Gastrocnemius medialis (tissue), 4 donors: Measurements from ENCODE around the gene HDAC10. TPM values are rescaled to one million over a fixed set of nuclear protein-coding genes. Genes with fewer than 3 reads are reported as not detected.

Source experiments
- ATAC-seq, 2 donors: fragments of 150-250 bp; one replicate each; pipeline ENCODE4 v1.9.1; 2016
- DNase-seq, 2 donors: peaks; one replicate each; pipeline ENCODE4 v3.0.0-alpha.2; 2019
- H3K27ac ChIP-seq, 4 donors: fragments of 200-600 bp; sonication (generic); 1 replicate in 1 of 4; 2 replicates in 3 of 4; pipeline ENCODE4 v1.5.1; 2016 to 2018; ENCODE audit warnings: mild to moderate bottlenecking in 2 of 4, moderate library complexity in 1 of 4
- H3K27me3 ChIP-seq, 3 donors: fragments of 200-600 bp; sonication (generic) in 2 of 3; 1 replicate in 1 of 3; 2 replicates in 2 of 3; pipeline versions ENCODE4 v1.5.1 to v1.6.0; 2016 to 2019; ENCODE audit warnings: mild to moderate bottlenecking in 1 of 3, moderate library complexity in 1 of 3
- H3K36me3 ChIP-seq, 2 donors: fragments of 200-600 bp; sonication (generic) in 1 of 2; one replicate each; pipeline ENCODE4 v1.5.1; 2017 to 2018
- H3K4me1 ChIP-seq, 2 donors: fragments of 200-600 bp; sonication (generic) in 1 of 2; one replicate each; pipeline ENCODE4 v1.5.1; 2016 to 2017; ENCODE audit warnings: mild to moderate bottlenecking in 2 of 2
- H3K4me3 ChIP-seq, 4 donors: fragments of 200-600 bp; sonication (generic) in 3 of 4; 1 replicate in 1 of 4; 2 replicates in 3 of 4; pipeline ENCODE4 v1.5.1; 2016 to 2019; ENCODE audit warnings: mild to moderate bottlenecking in 2 of 4
- H3K9me3 ChIP-seq, 3 donors: fragments of 200-600 bp; sonication (generic) in 2 of 3; 1 replicate in 1 of 3; 2 replicates in 2 of 3; pipeline ENCODE4 v1.5.1; 2016 to 2019
- CTCF ChIP-seq, 5 experiments: fragments of 450-650 bp in 3 of 5; fragments of 200-600 bp in 2 of 5; sonication (generic) in 2 of 5; IDR thresholded peaks in 4 of 5; conservative IDR thresholded peaks in 1 of 5; 1 replicate in 4 of 5; 2 replicates in 1 of 5; pipeline ENCODE4 v1.5.1; 2016 to 2019; ENCODE audit warnings: antibody characterized with exemption in 5 of 5, mild to moderate bottlenecking in 3 of 5, moderate library complexity in 3 of 5
- POLR2A ChIP-seq, 2 donors: fragments of 450-650 bp; IDR thresholded peaks; one replicate each; pipeline ENCODE4 v1.6.1; 2017; ENCODE audit warnings: antibody characterized with exemption in 2 of 2, mild to moderate bottlenecking in 2 of 2, moderate library complexity in 2 of 2
- in situ Hi-C, 4 donors: fragments of 200-750 bp; cut with MboI; loops; one replicate each; pipeline versions ENCODE4 v1.15.0 to v1.8.0; 2017; ENCODE audit warnings: low sequenced_read_pairs in 4 of 4
- intact Hi-C: fragments of 100-400 bp; cut with DNase I; formaldehyde crosslinking; loops from one replicate; pipeline ENCODE4 v1.15.1; 2023; ENCODE audit warnings: low total_unique reads
- total RNA-seq, 4 donors: library from RNA; depleted of rRNA; stranded (reverse); fragments of >200 nt; gene quantifications; one replicate each; pipeline versions ENCODE4 v1.1.0 to v1.2.3, GENCODE V29; 2016

Gene HDAC10
- total RNA-seq, 4 donors from 2014 or later = 4.1 to 24.9 (median 8.6) TPM

- peak; percentile 84 to 90 for DNase-seq
- Histone ChIP-seq H3K27ac (peak within 1 kb of the TSS; percentile 88 to 98 (median 90)), H3K36me3 (peaks cover 0 to 12% of the 10 kb centered on the region in 2 donors), H3K4me1 (peaks cover 43 to 46% of the 10 kb centered on the region in 2 donors), H3K9me3 (no peaks in the 10 kb centered on the region), H3K27me3 (no peaks in the 10 kb centered on the region), H3K4me3 (peak within 1 kb of the TSS; percentile 74 to 98 (median 81))
- TF ChIP-seq CTCF (IDR thresholded peaks at IDR 0.05 in 4 of 5, conservative IDR thresholded peaks at IDR 0.05 in 1 of 5) (peak; percentile 24 to 43 (median 37)), POLR2A (IDR thresholded peaks at IDR 0.05) (peak; percentile 70 to 81)
- intact Hi-C loops = loop anchor here (1.0 to 2.0 kb wide), 2 partner anchors 14 to 26 kb away; partner anchors contain the start of gene MAPK11
- in situ Hi-C loops = no loop called here
- peak; percentile 79 to 80 for ATAC-seq
These were observed 6.4 kb downstream of the HDAC10 start, which contains the start of gene TUBGCP6 for GRCh38 chr22:50244420-50245213. Gene TUBGCP6, minus strand, starts transcription at chr22:50245023. Its CDS starts 564 bp downstream, at chr22:50244459.

GRCh38 chr22:50243685-50244419, 7.2 kb downstream of the HDAC10 start:
- Histone ChIP-seq H3K4me1 (peaks cover 42% of the 10 kb centered on the region in 2 donors), H3K27ac (peak overlapping the region; percentile 88 to 98 (median 90)), H3K9me3 (no peaks in the 10 kb centered on the region), H3K4me3 (peak overlapping the region; percentile 74 to 98 (median 81)), H3K36me3 (peaks cover 0 to 20% of the 10 kb centered on the region in 2 donors), H3K27me3 (no peaks in the 10 kb centered on the region)
- TF ChIP-seq CTCF (IDR thresholded peaks at IDR 0.05 in 4 of 5, conservative IDR thresholded peaks at IDR 0.05 in 1 of 5) (no peak), POLR2A (IDR thresholded peaks at IDR 0.05) (no peak)
- intact Hi-C loops = loop anchor here (1.0 to 2.0 kb wide), 2 partner anchors 14 to 27 kb away; partner anchors contain the start of gene MAPK11
- DNase-seq (no peak), ATAC-seq (peak; percentile 4 to 5)
- in situ Hi-C loops = no loop called here

- ATAC-seq = no peak
- in situ Hi-C loops = no loop called here
- Histone ChIP-seq H3K4me1 (peaks cover 42% of the 10 kb centered on the region in 2 donors), H3K27ac (peak overlapping the region; percentile 88 to 98 (median 90)), H3K27me3 (no peaks in the 10 kb centered on the region), H3K9me3 (no peaks in the 10 kb centered on the region), H3K4me3 (peak overlapping the region; percentile 74 to 98 (median 81)), H3K36me3 (peaks cover 0 to 23% of the 10 kb centered on the region in 2 donors)
- intact Hi-C loops = no loop called here
- no peak for TF ChIP-seq POLR2A (IDR thresholded peaks at IDR 0.05)
- TF ChIP-seq CTCF (IDR thresholded peaks at IDR 0.05 in 4 of 5, conservative IDR thresholded peaks at IDR 0.05 in 1 of 5) = no peak
- no peak for DNase-seq
These were observed 8.6 kb downstream of the HDAC10 start for GRCh38 chr22:50242406-50242949.

GRCh38 chr22:50238755-50239154, 12.3 kb downstream of the HDAC10 start:
- Histone ChIP-seq H3K27ac (no peak overlapping the region), H3K4me1 (peaks cover 25 to 27% of the 10 kb centered on the region in 2 donors), H3K4me3 (no peak overlapping the region), H3K9me3 (no peaks in the 10 kb centered on the region), H3K36me3 (peaks cover 0 to 21% of the 10 kb centered on the region in 2 donors), H3K27me3 (no peaks in the 10 kb centered on the region)
- intact Hi-C loops (loop anchor here (2.0 to 10.0 kb wide), 2 partner anchors 14 to 196 kb away; no protein-coding TSS in a partner anchor), in situ Hi-C loops (no loop called here)
- no peak for ATAC-seq
- TF ChIP-seq CTCF (IDR thresholded peaks at IDR 0.05 in 4 of 5, conservative IDR thresholded peaks at IDR 0.05 in 1 of 5) = no peak
- TF ChIP-seq POLR2A (IDR thresholded peaks at IDR 0.05) = no peak
- DNase-seq = no peak
